HEK293 (cell line): ENCODE measurements around the gene CBFB.

ENCODE experiments used
- YY1 ChIP-seq: fragments of 450-650 bp; formaldehyde crosslinking; IDR thresholded peaks from 2 replicates; pipeline ENCODE4 v1.5.1; 2018; ENCODE audit warnings: missing biosample characterization, missing genetic modification characterization
- ZNF19 ChIP-seq: fragments of 450-650 bp; formaldehyde crosslinking; IDR thresholded peaks from 2 replicates; pipeline ENCODE4; 2016; ENCODE audit warnings: missing biosample characterization, missing genetic modification characterization, low read depth
- ZNF324 ChIP-seq: fragments of 450-650 bp; formaldehyde crosslinking; IDR thresholded peaks from 2 replicates; pipeline ENCODE4 v1.5.1; 2016; ENCODE audit warnings: missing biosample characterization, missing genetic modification characterization
- ZNF792 ChIP-seq: fragments of 450-650 bp; formaldehyde crosslinking; IDR thresholded peaks from 2 replicates; pipeline ENCODE4 v1.5.1; 2016; ENCODE audit warnings: missing biosample characterization, missing genetic modification characterization
- TF ChIP-seq, protein P1 (sequence below): fragments of 450-650 bp; formaldehyde crosslinking; IDR thresholded peaks from 2 replicates; pipeline ENCODE4 v1.5.1; 2016; ENCODE audit warnings: missing biosample characterization, missing genetic modification characterization

DNA sequence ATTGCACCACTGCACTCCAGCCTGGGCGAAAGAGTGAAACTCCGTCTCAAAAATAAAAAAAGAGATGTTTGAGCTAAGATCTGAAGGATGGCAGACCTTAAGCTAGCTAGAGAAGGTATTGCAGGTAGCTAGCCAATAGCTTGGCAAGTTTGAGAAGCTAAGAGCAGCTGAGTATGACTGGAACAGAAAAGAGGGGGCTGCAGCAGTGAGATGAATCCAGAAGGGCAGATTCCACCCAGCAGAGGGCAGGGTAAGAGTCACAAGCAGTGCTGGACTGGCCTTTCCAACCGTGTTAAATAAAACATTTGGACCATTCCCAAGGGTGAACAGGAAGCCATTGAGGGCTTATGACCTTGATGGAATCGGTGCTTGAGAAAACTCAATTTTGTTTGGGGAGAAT lies 75.1 kb downstream of the CBFB start:
- TF ChIP-seq ZNF19 (tag by site-specific recombination): no peak
- TF ChIP-seq ZNF792 (tag by site-specific recombination): no peak
- no peak for TF ChIP-seq ZNF324 (tag by site-specific recombination)
- TF ChIP-seq, protein P1, sequence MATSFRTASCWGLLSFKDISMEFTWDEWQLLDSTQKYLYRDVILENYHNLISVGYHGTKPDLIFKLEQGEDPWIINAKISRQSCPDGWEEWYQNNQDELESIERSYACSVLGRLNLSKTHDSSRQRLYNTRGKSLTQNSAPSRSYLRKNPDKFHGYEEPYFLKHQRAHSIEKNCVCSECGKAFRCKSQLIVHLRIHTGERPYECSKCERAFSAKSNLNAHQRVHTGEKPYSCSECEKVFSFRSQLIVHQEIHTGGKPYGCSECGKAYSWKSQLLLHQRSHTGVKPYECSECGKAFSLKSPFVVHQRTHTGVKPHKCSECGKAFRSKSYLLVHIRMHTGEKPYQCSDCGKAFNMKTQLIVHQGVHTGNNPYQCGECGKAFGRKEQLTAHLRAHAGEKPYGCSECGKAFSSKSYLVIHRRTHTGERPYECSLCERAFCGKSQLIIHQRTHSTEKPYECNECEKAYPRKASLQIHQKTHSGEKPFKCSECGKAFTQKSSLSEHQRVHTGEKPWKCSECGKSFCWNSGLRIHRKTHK (tag by site-specific recombination): no peak
- TF ChIP-seq YY1 (tag by site-specific recombination): no peak
